Right lobe of liver (tissue), 4 donors: ENCODE measurements around the gene CDH26.

Experiments used
- CTCF ChIP-seq, 4 donors: fragments of 200-600 bp in 3 of 4; fragments of 450-650 bp in 1 of 4; IDR thresholded peaks; one replicate each; pipeline versions ENCODE4 v1.5.1 to v1.8.0; 2016 to 2022; ENCODE audit warnings: antibody characterized with exemption in 4 of 4, mild to moderate bottlenecking in 2 of 4
- POLR2A ChIP-seq: fragments of 450-650 bp; IDR thresholded peaks from one replicate; pipeline ENCODE4 v1.6.1; 2017; ENCODE audit warnings: antibody characterized with exemption, mild to moderate bottlenecking
- donor health status: DM: no; HTN: no; CAD: no.
- donor health status: DM: no; HTN: no; CAD: no.
- donor health status: DM: no; HTN: yes; CAD: no.

GRCh38 chr20:60053125-60053817 lies 95.0 kb downstream of the CDH26 start:
- no peak for TF ChIP-seq POLR2A
- TF ChIP-seq CTCF (IDR thresholded peaks at IDR 0.05) = no peak
